Brain microvascular endothelial cell (primary cell): ENCODE measurements around the gene NEK7.

Source experiments
- DNase-seq: peaks from one replicate; pipeline ENCODE4 v3.0.0-alpha.2; 2020
- H3K27ac ChIP-seq: fragments of 250-450 bp; sonication (Bioruptor Pico); 2 replicates; pipeline ENCODE4 v1.5.1; 2020; ENCODE audit warnings: mild to moderate bottlenecking, moderate library complexity
- H3K27me3 ChIP-seq: fragments of 250-450 bp; sonication (Bioruptor Pico); replicated peaks from 2 replicates; pipeline ENCODE4 v1.5.1; 2020; ENCODE audit warnings: mild to moderate bottlenecking
- H3K36me3 ChIP-seq: fragments of 250-450 bp; sonication (Bioruptor Pico); replicated peaks from 2 replicates; pipeline ENCODE4 v1.5.1; 2020; ENCODE audit warnings: mild to moderate bottlenecking
- H3K4me3 ChIP-seq: 2 replicates; pipeline ENCODE4 v1.5.1; 2011; ENCODE audit warnings: low read depth, mild to moderate bottlenecking, control low read depth, low read length, moderate library complexity
- CTCF ChIP-seq: IDR thresholded peaks from 2 replicates; pipeline ENCODE4 v1.5.1; 2011; ENCODE audit warnings: low read depth, mild to moderate bottlenecking, moderate library complexity, low read length, control low read depth, inconsistent platforms; ENCODE audit errors: missing control alignments
- in situ Hi-C: cut with HindIII; loops from 2 replicates; pipeline ENCODE4 v1.10.0; 2017; ENCODE audit warnings: low sequenced_read_pairs, low pct_ligation_motif_present

The NEK7 gene

DNA sequence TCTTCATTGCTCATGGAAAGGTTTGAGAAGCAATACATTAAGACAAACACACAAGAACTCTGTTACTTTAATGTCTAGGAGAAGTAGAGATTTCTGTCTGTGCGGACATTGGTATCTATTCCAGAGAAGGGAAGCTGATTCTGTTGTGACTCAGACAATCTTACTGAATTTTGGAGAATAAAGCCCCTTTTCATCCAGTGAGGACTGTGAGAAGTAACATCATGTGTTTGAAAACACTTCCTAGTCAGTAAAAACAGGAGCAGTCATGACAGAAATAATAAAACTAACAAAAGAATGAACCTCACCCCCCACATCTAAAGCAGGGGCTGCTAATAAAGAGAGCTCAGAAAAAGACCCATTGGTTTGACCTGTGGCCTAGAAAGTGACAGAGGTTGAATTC, 46.6 kb downstream of the NEK7 start:
- H3K27ac ChIP-seq = peak overlapping the region; percentile 15
- H3K4me3 ChIP-seq = no peak overlapping the region
- H3K27me3 ChIP-seq = no peaks in the 10 kb centered on the region
- TF ChIP-seq CTCF = no peak
- in situ Hi-C loops = no loop called here
- DNase-seq = no peak
- no peaks in the 10 kb centered on the region for H3K36me3 ChIP-seq

DNA sequence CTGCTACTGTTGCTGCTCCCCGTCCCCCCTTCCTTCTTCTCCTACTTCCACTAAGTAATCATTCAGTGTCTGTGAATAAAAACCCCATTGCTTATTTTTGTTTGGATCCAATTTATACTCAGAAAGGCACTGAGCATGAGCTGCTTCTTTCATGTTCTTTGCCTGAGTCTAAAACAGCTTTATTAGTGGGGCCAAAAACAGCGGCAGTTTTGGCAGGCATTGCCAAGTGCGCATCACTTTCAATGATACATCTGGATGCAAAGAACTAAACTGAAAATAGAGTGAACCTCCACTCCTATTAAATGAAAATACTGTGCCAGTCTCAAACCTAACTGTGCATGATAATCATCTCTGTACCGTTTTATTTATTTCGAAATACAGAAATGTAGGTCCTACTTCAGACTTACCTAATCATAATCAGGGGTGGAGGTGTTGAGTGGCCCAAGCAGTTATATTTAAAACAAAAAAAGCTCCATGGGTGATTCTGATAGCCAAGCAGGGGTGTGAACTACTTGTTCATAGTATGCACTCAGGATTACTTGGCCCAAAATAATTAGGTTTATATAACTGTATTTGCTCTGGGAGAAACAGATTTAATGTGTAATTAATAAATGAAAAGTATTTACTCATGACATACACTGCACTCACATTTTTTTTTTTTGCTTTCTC, 48.4 kb downstream of the NEK7 start:
- no peak for DNase-seq
- Histone ChIP-seq H3K27ac (no peak overlapping the region), H3K4me3 (no peak overlapping the region), H3K36me3 (no peaks in the 10 kb centered on the region), H3K27me3 (no peaks in the 10 kb centered on the region)
- in situ Hi-C loops = no loop called here
- no peak for TF ChIP-seq CTCF

DNA sequence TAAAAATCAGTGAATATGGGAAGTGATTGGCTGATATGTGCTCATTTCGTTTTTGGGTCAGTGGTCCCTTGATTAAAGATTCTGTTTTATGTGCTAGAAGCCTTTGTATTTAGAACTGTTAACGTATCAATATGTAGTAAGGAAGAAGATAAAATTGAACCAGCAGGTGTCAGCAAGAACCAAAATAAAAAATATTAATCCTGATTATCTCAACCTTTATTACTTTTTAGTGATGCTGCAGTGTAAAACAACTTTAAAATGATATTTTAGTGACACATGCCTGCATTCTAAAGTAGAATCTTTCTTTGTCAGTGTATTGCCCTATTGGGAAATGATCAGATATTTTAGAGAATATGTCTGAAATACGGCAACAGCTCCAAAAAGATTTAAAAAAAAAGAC, 49.5 kb downstream of the NEK7 start:
- in situ Hi-C loops = no loop called here
- H3K4me3 ChIP-seq = no peak overlapping the region
- no peaks in the 10 kb centered on the region for H3K27me3 ChIP-seq
- H3K27ac ChIP-seq = no peak overlapping the region
- no peaks in the 10 kb centered on the region for H3K36me3 ChIP-seq
- DNase-seq = no peak
- no peak for TF ChIP-seq CTCF

GRCh38 chr1:198211696-198212095, 54.9 kb downstream of the NEK7 start:
- TF ChIP-seq CTCF = no peak
- Histone ChIP-seq H3K4me3 (no peak overlapping the region), H3K27me3 (no peaks in the 10 kb centered on the region), H3K27ac (no peak overlapping the region), H3K36me3 (peaks cover 15% of the 10 kb centered on the region)
- in situ Hi-C loops = no loop called here
- DNase-seq = no peak

DNA sequence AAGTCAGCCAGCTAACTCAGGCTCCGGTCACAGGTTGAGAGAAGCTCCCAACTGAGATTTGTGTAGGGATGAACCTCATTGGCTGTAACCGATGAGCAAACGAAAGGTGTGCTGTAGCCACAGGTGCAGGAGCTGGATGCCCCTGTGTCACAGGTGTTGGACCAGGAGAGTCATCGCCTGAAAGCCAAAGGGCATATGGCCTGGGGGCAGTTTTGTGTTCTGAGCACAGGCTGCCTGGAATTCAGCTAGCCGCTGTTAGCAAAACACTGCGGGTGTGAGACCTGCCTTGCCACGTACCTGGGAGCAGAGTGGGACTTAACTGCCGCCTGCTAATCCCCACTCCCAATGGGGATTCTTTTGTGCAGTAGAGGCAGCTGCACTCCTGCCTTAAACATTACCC, 55.3 kb downstream of the NEK7 start:
- DNase-seq = no peak
- Histone ChIP-seq H3K27ac (peak overlapping the region; percentile 35), H3K36me3 (peaks cover 15% of the 10 kb centered on the region), H3K4me3 (no peak overlapping the region), H3K27me3 (no peaks in the 10 kb centered on the region)
- no peak for TF ChIP-seq CTCF
- in situ Hi-C loops = no loop called here

DNA sequence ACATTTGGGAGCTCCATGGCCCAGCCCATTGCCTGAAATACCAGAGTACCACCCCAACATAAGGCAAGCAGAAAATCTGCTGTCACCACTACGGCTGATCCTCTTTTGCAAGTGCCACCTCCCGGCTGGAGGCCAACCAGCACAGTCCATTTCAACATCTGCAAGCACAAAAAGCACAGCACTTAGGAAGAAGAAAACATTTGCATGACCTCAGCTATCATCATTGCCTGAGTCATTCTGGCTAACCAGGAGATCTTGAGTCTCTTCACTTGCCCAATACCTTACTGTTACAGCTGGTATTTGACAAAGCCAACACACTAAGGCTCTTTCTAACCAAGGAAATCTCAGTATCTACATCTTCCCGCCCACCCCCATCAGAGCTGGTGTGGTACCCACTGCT, 55.9 kb downstream of the NEK7 start:
- in situ Hi-C loops = no loop called here
- peak; percentile 42 for TF ChIP-seq CTCF
- DNase-seq = peak; percentile 90
- H3K27me3 ChIP-seq = no peaks in the 10 kb centered on the region
- H3K4me3 ChIP-seq = no peak overlapping the region
- H3K27ac ChIP-seq = peak overlapping the region; percentile 56
- H3K36me3 ChIP-seq = peaks cover 15% of the 10 kb centered on the region
